NCI-H2196 treated with DMSO at 0.1 percent for 48 hours (cell line): ENCODE measurements around the gene HOXA13.
A peak's percentile ranks its signal among the peaks of the same experiment; 100 is the strongest.

Experiments used
- DNase-seq: peaks from one replicate; lab custom pipeline; 2025; ENCODE audit not compliant: unreplicated experiment; lab: John Stamatoyannopoulos, UW

The HOXA13 gene

GRCh38 chr7:27237735-27238334, 37.9 kb upstream of the HOXA13 start:
- DNase-seq: no peak

- DNase-seq: peak; percentile 16
These were observed 35.8 kb upstream of the HOXA13 start for GRCh38 chr7:27235387-27236311.

GRCh38 chr7:27229448-27229847, 29.6 kb upstream of the HOXA13 start:
- no peak for DNase-seq

- DNase-seq: no peak
These were observed 25.4 kb upstream of the HOXA13 start for GRCh38 chr7:27224983-27225934.

GRCh38 chr7:27223941-27224575, 24.2 kb upstream of the HOXA13 start:
- DNase-seq: no peak

- no peak for DNase-seq
These were observed 21.4 kb upstream of the HOXA13 start for GRCh38 chr7:27221201-27221797.

GRCh38 chr7:27220440-27220955, 20.6 kb upstream of the HOXA13 start:
- DNase-seq: no peak

- no peak for DNase-seq
These were observed 19.9 kb upstream of the HOXA13 start for GRCh38 chr7:27219821-27220220.

GRCh38 chr7:27217951-27218350, 18.1 kb upstream of the HOXA13 start:
- DNase-seq: no peak

- DNase-seq: no peak
These were observed 15.5 kb upstream of the HOXA13 start for GRCh38 chr7:27215356-27215755.

- DNase-seq: no peak
These were observed 14.5 kb upstream of the HOXA13 start for GRCh38 chr7:27214239-27214950.

- DNase-seq: no peak
These were observed 13.7 kb upstream of the HOXA13 start for GRCh38 chr7:27213433-27214238.

- DNase-seq: no peak
These were observed 12.9 kb upstream of the HOXA13 start for GRCh38 chr7:27212497-27213432.

- no peak for DNase-seq
These were observed 11.9 kb upstream of the HOXA13 start for GRCh38 chr7:27211764-27212204.

GRCh38 chr7:27211084-27211446, 11.2 kb upstream of the HOXA13 start:
- DNase-seq: no peak

GRCh38 chr7:27210441-27211083, 10.7 kb upstream of the HOXA13 start:
- DNase-seq: no peak

GRCh38 chr7:27209933-27210440, 10.1 kb upstream of the HOXA13 start:
- no peak for DNase-seq
